Activated CD4-positive, alpha-beta T cell treated with anti-CD3 and anti-CD28 coated beads for 24 hours (primary cell): Measurements from ENCODE around the gene TNFAIP2.

Experiments used
- DNase-seq, 2 donors: peaks; one replicate each; pipeline ENCODE4 v3.0.0-alpha.2; 2020; ENCODE audit warnings: low read depth in 2 of 2

TNFAIP2 gene

DNA sequence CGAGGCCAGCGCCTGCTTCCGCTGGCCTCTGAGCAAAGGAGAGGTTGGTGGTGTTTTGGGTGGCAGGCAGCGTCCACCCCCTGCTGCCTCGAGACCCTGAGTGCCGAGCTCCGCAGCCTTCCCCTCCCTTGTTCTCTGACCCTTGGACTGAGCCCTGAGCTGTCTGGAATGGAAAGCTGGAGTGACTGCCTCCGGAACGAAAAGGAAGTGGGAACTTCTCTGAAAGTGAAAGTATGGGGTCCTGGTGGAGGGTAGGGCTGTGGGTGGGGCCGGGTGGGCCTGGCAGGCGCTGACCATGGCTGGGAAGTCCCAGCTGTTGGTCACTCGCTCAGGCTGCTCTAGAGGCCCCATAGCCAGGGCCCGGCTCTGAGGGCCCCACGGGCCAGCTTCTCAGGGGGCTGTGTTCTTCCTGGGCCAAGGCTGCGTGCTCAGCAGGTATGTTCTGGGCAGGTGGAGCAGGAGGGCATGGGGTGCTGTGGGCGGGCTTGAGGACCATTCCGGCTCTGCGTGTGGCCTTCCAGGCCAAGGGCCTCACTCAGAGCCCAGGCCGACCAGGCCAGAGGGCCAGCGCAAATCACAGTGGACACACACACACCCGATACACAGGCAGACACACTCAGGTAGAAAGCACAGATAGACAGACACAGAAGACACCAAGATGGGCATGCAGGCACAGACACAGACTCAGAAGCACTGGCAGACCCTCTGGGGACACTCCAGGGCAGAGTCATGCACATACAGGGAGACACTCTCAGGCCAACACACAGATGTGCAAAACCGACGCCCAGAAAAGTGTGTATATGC, 28.7 kb upstream of the TNFAIP2 start, which contains the start of gene EXOC3L4:
EXOC3L4 (plus strand) TSS at position 320 of the 804 bp plus-strand sequence. CDS start 5,495 bp downstream, outside the sequence.
- no peak for DNase-seq

DNA sequence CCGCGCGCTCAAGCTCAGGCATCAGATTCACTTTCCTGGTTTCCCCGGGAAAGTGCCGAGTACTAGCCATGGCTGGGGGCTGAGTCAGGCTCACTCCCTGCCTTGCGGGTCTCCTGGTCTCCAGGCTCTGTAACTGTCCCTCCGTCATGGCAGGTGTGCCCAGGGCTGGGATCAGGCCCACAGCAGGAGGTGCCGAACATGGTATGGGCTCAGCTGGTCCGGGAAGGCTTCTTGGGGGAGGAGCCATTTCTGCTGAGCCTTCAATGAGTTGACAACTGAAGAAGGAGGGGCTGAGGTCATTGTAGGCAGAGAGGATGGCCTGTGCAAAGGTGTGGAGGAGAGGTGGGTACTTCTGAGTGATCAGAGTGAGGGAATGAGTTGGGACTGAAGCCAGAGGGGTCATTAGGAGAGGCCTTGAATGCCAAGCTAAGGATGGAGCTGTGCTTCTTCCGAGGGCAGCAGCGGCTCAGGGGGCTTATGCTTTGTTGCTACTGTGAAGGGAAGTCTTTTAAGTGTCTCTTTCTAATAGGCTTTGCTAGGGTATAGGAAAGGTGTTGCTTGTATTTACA, 28.0 kb upstream of the TNFAIP2 start:
- DNase-seq = no peak

DNA sequence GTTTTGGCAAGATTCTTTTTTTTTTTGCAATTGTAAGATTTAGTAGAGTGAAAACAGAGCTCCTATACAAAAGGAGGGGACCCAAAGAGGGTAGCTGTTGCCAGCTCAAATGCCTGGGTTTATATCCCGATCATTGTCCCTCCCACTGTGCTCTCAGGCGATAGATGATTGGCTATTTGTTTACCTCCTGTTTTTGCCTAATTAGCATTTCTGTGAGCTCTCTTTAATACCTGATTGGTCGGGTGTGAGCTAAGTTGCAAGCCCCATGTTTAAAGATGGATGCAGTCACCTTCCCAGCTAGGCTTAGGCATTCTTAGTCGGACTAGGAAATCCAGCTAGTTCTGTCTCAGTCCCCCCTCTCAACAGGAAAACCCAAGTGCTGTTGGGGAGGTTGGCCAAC, 26.9 kb upstream of the TNFAIP2 start:
- DNase-seq = no peak

DNA sequence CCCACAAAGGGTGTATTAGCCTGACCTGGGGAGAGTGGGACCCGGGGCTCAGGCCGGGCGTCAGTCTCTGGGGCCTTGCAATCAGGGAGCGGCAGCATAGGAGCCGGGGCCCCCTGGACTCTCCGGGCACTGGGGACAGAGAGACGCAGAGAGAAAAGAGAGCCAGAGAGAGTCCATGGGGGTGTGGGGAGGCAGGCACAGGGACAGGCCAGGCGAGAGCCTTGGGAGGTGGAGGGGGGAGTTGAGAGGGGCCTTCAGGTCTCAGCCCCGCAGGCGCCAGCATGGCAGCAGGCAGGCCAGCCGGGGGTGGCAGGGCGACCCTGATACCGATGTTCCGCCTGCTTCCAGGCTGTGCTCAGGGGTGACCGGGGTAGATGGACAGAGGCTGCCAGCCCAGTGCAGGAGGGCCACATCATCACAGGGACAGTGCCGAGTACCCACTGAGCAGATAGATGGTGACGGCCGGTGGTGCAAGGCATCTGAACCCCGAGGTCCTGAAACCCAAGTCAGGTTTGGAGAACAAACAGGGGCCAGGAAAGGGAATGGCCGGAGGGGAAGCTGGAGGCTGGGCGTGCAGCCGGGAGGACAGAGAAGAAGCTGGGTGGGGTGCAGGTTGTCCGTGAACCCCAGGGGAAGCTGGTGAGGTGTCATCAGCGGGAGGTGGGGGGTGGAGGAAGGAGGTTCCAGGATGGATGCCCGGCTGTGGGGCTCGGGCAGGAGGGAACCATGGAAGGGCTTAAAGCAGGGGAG, 25.8 kb upstream of the TNFAIP2 start:
- DNase-seq = no peak

DNA sequence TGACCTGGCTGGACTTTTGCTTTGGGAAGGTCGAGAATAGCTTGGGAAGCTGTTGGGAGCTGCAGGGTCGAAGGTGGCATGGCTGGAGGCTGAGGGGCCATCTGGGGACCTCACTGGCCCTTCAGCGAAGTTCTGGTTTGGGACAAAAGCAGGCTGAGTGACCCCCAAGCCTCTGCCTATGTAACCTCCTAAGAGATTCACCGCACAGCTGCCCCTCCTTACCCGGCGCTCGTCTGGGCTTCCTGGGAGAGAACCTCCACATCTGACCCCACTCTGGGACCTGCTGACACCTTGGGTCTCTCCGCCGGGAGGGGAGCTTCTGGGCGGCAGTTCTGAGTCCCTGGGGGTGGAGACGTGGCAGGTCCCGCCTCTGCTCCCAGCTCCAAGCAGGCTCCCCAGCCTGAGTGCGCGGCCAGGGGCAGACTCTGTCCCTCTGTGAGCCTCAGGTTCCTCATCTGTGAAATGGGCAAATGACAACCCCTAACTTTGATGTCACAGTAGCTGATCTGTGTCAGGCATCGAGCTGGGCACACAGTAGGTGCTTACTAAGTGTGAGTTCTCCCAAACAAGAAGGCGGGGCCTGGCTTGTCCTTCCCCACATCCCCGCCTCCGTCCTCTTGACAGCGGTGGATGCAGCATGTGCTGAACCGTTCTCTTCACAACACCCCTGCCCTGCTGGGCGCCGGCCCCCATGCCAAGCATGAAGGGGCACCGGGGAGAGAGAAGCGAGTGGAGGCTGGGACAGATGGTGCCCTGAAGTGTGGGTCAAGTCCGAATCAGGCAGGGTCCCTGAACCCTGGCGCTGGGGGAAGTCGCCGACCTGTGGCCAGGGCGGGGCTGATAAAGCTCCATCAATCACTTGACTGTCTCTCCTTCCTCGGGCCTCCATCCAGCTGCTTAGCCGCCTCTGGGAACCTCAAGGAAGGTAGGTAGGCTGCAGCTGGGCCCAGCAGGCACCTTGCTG, 25.0 kb upstream of the TNFAIP2 start:
- DNase-seq = no peak

DNA sequence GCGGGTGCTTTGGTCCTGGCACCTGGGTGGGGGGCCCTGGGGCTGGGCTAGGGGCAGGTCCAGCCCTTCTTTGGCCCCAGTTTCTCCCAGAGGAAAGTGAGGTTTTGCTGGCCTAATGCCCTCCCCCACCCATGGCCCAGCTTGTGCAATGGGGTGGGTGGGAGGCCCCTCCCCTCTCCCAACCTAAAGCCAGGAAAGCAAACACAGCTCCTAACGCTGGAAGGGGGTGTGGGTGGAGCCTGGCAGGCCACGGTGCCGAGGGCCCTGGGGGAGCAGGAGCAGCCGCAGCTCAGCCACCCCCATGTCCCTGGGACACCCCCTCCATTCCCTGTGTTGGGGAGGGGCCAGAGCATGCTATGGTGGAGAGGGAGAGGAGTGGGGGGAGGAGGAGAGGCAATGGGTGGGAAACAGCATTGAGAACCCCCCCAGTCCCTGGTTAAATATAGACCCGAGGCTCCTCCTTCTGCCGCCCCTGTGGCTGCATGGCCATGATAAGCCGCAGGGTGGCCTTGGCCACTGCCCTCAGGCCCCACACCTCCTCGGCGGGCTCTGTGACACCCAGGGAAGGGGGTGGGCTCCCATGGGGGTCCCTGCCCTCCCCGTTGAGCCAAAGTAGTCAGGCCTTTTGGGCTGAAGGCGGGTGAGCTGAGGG, 24.1 kb upstream of the TNFAIP2 start:
- no peak for DNase-seq

DNA sequence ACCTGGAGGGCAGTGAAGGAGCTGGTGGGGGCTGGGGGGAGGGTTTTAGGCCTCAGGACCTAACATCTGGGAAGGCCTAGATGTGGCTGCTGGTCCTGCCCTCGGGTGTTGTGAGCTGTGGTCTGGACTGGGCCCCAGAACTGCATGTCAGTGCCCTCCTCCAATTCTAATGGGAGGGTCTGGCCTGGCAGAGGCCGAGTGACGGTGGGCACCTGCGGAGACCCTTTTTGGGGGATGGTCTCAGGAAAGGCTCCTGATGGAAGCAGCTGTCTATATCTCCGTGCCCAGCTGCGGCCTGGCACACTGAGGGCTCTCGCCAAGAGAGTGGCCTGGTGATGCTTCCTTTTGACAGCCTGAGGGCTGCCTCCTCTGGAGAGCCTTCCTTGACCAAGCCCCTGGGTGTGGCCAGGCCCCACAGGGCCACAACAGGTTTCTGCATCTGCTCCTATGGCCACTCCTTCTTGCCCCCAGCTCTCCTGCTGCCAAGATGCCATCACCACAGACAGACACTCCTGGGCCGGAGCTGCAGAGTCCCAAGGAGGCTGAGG, 23.5 kb upstream of the TNFAIP2 start:
- no peak for DNase-seq

DNA sequence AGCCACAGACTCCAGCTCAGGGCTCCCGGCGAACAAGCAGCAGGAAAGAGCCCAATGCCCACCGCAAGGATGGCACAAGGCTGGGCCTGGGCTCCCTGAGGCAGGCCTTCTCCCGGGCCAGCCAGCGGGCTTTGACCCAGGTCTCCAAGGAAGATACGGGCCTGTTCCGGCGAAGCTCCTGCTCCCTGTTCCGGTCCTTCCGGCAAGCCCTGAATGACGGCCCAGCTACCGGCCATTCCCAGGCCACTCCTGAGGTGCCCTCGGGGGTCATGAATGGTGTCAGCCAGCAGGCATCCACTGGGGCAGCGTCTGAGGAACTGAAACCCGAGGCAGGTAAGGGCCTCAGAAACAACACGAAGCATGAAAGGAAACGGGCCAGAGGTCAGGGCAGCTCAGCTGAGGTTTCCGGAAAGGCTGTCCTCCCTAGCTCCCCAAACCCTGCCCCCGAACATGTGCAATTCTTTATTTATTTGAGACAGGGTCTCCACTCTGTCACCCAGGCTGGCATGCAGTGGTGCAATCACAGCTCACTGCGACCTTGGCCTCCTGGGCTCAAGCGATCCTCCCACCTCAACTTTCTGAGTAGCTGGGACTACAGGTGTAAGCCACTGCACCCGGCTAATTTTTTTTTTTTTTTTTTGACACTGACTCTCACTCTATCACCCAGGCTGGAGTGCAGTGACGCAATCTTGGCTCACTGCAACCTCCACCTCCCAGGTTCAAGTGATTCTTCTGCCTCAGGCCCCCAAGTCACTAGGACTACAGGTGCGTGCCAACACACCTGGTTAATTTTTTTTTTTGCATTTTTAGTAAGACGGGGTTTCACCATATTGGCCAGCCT, 22.8 kb upstream of the TNFAIP2 start:
- no peak for DNase-seq

DNA sequence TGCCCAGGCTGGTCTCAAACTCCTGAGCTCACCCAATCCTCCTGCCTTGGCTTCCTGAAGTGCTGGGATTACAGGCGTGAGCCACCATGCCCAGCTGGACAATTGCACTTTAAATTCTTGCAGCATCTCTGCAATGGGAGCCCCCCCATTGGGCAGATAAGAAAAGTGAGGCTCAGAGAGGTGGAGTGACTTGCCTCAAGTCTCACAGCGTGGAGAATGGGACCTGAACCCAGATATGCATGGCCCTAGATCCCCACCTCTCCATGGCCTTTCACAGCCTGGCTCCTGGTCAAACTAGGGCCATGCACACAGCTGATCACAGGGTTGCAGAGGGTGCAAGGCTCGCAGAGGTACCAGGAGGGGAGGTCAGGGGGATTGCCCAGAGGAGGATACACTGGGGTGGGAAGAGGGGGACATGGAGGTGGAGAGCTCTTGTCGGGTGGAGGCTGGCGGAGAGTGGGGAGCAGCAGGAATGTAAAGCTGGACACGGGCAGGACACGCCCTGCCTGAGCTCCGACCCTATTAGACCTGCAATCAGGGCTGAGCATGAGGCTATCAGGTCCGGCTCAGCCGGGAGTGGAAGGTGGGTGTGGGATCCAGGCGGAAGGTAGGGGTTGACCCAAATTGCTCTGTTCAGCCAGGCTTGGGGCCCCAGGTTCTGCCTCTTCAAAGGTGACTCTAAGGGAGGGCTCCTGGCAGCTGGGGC, 21.9 kb upstream of the TNFAIP2 start:
- DNase-seq = no peak

DNA sequence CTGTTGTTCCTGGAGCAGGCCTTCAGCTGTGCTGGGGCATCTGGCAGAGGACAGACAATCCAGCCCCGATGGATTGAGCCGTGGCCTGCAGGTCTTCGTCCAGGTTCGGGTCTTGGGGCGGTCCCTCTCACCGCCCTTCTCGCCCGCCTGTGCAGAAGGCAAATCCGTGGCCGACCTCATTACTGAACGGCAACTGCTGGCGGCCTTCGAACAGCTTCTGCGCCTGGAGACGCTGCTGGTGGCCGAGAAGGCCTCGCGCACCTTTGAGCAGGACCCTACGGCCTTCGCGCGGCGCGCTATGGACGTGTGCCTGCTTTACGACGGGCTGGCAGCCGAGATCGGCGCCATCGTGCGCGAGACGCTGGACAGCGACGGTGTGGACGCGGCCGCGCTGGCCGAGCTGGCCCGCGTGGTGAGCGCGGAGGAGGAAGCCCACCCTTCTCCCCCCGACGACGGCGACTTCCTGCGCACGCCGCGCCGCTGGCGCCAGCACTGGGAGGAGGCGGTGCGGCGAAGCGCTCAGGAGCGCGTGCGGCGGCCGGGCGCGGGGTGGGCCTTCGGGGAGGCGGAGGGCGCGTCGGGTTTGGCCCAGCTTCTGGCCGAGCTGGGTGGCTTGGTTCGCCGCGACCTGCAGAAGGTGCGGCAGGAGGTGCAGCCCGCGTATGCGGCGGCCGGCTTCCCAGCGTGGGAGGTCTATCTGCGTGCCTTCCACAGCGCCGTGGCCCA, 21.1 kb upstream of the TNFAIP2 start:
- no peak for DNase-seq

DNA sequence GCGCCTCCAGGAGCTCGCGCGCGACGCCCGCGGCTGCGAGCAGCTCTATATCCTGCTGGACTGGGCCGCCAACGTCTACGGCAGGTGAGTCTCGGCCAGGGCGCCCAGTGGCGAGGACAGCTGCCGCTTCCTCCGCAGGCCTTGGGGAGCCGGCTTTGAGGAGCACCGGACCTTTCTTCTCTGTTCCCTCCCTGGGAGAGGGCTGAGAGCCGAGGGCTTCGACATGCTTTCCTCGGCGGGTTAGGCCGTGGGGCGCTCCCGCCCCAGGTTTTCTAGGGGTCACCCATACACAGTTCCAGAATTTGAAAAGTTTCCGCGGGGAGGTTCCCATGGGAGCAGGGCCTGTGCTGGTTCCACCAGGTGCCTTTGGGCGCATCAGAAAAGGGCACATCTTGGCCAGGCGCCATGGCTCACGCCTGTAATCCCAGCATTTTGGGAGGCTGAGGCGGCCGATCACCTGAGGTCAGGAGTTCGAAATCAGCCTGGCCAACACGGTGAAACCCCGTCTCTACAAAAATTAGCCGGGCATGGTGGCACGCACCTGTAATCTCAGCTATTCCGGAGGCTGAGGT, 20.5 kb upstream of the TNFAIP2 start:
- DNase-seq = no peak

DNA sequence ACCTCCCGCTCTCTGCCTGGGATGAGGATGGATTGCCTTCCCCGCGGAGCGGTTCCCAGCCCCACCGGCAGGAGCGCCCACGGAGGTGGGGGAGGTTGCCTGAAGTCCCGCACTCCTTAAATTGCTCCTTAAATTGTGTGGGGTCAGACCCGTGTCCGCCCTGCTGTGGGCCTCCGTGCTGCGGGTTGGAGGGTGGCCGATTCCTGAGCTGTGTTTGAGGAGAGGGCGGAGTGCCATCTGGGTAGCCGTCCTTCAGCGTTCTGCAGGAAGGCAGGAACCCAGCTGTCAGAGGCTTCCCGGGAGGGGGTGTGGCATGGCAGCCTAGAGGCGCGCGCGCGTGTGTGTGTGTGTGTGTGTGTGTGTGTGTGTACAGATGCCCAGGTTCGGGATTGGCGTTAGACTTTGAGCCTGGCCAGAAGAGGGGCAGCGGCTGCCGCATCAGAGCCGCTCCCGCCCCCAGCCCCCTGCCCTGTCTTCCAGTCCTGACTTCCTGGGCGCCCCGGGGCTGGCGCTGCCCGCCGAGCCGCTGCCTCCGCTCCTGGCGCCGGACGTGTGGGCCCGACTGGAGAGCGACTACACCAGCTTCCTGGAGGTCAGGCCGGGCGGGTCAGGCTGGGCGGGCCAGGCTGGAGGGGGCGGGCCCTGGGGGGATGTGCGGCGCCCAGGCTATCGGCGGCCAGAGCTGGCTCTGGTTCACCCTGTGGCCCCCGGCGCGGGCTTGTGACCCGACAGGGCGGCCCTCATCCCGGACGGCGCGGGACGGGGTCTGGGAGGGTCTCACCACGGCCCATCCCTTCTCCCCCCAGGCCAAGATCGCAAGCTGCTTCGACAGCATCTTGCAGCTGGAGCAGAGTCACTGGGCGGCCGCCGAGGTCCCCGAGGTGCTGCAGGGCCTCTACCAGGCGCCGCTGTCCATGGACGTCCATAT, 19.5 kb upstream of the TNFAIP2 start:
- DNase-seq = no peak

DNA sequence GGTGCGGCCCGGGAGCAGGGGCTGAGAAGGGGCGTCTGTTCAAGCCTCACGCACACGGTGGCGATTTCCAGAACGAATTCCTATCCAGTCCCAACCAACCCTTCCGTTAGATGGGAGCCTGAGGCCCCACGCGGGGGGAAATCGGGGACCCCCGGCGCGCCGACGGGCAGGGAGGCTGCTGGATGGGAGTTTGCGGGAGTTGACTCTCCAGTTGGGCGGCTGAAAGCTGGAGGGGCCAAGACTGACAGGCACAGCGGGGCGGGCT, 18.9 kb upstream of the TNFAIP2 start:
- no peak for DNase-seq

DNA sequence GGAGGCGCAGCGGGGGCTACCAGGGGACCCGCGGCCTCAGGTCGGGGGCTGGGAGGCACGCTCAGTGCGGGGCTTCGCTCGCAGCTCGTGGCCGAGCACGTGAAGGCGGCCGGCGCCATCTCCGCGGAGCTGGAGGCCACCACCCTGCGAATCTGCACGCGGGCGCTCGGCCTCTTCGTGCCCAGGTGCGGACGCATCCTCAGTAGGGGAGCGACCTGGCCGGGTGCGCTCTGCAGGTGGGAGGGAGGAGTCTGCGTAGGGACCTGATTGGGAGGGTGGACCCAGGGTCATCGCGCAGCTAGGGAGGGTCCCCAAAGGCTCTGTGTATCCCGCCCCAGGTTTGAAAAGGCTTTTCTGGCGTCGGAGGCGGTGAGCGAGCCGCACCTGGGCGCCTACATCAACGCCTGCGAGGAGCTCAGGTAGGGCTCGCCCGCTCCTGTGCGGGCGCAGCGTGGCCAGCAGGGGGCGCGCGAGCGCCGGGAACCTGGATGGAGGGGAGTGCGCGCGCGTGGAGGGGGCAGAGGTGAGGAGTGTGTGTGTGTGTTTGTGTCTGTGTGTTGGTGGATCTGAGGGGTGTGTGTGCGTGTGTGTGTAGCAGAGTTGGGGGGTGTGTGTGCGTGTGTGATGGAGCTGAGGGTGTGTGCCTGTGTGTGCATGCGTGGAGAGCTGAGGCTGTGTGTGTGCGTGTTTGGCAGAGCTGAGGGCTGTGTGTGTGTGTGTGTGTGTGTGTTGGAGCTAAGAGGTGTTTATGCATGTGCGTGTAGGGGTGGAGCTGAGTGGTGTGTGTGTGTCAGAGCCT, 18.4 kb upstream of the TNFAIP2 start:
- DNase-seq = peak; percentile 63 to 65

DNA sequence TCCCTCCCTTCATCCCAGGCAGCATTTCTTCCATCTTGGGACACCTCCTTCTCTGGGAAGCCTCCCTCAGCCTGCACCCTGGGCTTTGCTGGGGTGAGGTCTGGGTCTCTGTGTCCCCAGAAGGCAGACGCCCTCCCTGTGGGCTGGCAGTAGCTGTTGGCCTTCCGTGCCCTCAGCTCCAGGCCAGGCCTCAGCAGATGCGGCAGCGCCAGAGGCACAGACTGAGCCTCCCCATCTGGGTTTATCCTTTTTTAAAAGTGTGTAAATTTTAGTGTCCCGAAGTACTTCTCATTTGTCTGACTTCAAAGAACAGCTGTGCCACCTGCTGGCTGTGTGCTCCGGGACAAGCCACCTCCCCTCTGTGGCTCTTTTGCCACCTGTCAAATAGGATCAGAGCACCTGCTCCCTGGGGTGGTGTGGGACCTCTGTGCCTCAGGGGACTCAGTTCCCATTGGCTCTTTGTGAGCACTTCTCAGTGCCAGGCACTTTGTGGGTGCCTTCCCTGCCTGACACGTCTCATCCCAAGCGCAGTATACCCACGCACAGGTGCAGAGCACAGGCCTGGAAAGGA, 17.6 kb upstream of the TNFAIP2 start:
- no peak for DNase-seq

DNA sequence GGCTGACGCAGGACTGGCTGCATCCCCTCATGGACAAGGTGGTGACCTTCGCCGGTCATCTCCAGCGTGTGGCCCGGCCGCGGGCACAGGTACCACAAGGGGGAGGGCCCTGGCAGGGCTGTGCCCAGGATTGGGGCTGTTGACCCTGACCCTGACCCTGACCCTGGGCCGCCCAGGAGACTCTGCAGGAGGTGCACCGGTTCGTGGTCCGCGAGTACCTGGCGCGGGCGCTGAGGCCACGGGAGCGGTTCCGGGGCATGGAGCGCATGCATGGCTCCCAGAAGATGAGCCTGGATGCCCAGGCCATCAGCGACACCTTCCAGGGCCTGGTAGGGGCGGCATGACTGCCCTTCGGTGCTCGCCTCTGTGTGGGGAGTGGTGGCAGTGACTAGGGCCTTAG, 15.8 kb upstream of the TNFAIP2 start:
- no peak for DNase-seq
